OCI-LY3 (cell line): ENCODE measurements around the gene PYGO1.

Experiments used
- CTCF ChIP-seq: fragments of 200-600, 300-600 bp; sonication (generic); IDR thresholded peaks from 2 replicates; pipeline ENCODE4 v1.5.1; 2014; ENCODE audit warnings: antibody characterized with exemption, low read length, low read depth
- EZH2phosphoT487 ChIP-seq: fragments of 200-600 bp; shearing (Covaris generic); IDR thresholded peaks from 2 replicates; pipeline ENCODE4 v1.6.1; 2018; ENCODE audit warnings: antibody characterized with exemption, mixed run types, low read depth

- TF ChIP-seq CTCF (no peak), EZH2phosphoT487 (no peak)
Measured at GRCh38 chr15:55564347-55565145, 23.6 kb downstream of the PYGO1 start.
